Activated CD8-positive, alpha-beta memory T cell treated with anti-CD3 and anti-CD28 coated beads for 4 hours (primary cell): ENCODE measurements around the gene CIB4.
"Not testable (repeated sequence)": the region's sequence is repeated elsewhere in the genome, so short reads cannot be mapped to it uniquely, and the experiment has no call there.

ENCODE experiments used
- DNase-seq, 2 donors: peaks; one replicate each; pipeline ENCODE4 v3.0.0-alpha.2; 2020; ENCODE audit warnings: low read depth in 2 of 2

CIB4 gene

GRCh38 chr2:26666671-26667070 is 25.5 kb upstream of the CIB4 start:
- DNase-seq: no peak

GRCh38 chr2:26665296-26665695 is 24.1 kb upstream of the CIB4 start:
- not testable (repeated sequence) for DNase-seq

- no peak for DNase-seq
Measured at GRCh38 chr2:26660363-26660962, 19.3 kb upstream of the CIB4 start.

- DNase-seq: no peak
Measured at GRCh38 chr2:26658691-26659346, 17.7 kb upstream of the CIB4 start.

- no peak for DNase-seq
Measured at GRCh38 chr2:26657265-26657664, 16.1 kb upstream of the CIB4 start.

- no peak for DNase-seq
Measured at GRCh38 chr2:26655611-26656195, 14.5 kb upstream of the CIB4 start.

- DNase-seq: not testable (repeated sequence)
Measured at GRCh38 chr2:26655120-26655519, 14.0 kb upstream of the CIB4 start.

- DNase-seq: no peak
Measured at GRCh38 chr2:26654061-26654340, 12.8 kb upstream of the CIB4 start.

- DNase-seq: no peak
Measured at GRCh38 chr2:26653207-26654060, 12.3 kb upstream of the CIB4 start.

GRCh38 chr2:26652361-26653041 is 11.3 kb upstream of the CIB4 start:
- DNase-seq: no peak

- no peak for DNase-seq
Measured at GRCh38 chr2:26651799-26652198, 10.6 kb upstream of the CIB4 start.

GRCh38 chr2:26651470-26651771 is 10.3 kb upstream of the CIB4 start:
- DNase-seq: no peak

- DNase-seq: no peak
Measured at GRCh38 chr2:26650713-26651469, 9.7 kb upstream of the CIB4 start.

- DNase-seq: no peak
Measured at GRCh38 chr2:26649992-26650712, 9.0 kb upstream of the CIB4 start.

GRCh38 chr2:26649322-26649721 is 8.2 kb upstream of the CIB4 start:
- no peak for DNase-seq

GRCh38 chr2:26648516-26648915 is 7.3 kb upstream of the CIB4 start:
- no peak for DNase-seq

- DNase-seq: no peak
Measured at GRCh38 chr2:26647981-26648380, 6.8 kb upstream of the CIB4 start.

- no peak for DNase-seq
Measured at GRCh38 chr2:26646986-26647672, 6.0 kb upstream of the CIB4 start.

- no peak for DNase-seq
Measured at GRCh38 chr2:26645762-26646161, 4.6 kb upstream of the CIB4 start.

- no peak for DNase-seq
Measured at GRCh38 chr2:26644188-26644835, 3.1 kb upstream of the CIB4 start.
